ENCODE results near the gene PLPP4.

DNA sequence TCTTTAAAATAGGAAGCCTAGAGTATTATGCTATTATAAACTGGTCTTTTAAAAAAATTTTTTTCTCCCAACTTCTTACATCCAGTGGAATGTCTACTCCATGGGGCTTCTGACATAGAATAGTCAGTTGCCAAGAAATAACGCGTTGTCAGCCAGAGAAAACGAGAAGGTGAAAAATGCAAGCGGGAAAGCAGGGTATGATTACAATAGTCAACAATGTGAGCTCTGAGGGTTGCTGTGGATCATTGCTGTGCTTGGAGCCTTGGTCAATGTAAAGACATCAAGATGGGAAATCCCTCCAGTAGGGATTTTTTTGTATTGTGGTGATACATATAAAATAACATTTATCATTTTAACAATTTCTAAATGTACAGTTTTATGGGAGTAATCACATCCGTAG, 27.6 kb upstream of the PLPP4 start:
- TF ChIP-seq, protein P1, sequence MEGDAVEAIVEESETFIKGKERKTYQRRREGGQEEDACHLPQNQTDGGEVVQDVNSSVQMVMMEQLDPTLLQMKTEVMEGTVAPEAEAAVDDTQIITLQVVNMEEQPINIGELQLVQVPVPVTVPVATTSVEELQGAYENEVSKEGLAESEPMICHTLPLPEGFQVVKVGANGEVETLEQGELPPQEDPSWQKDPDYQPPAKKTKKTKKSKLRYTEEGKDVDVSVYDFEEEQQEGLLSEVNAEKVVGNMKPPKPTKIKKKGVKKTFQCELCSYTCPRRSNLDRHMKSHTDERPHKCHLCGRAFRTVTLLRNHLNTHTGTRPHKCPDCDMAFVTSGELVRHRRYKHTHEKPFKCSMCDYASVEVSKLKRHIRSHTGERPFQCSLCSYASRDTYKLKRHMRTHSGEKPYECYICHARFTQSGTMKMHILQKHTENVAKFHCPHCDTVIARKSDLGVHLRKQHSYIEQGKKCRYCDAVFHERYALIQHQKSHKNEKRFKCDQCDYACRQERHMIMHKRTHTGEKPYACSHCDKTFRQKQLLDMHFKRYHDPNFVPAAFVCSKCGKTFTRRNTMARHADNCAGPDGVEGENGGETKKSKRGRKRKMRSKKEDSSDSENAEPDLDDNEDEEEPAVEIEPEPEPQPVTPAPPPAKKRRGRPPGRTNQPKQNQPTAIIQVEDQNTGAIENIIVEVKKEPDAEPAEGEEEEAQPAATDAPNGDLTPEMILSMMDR (IDR thresholded peaks at IDR 0.05) = no peak
- TF ChIP-seq POLR2AphosphoS5 (IDR thresholded peaks at IDR 0.05) = no peak
- TF ChIP-seq POLR2A (IDR thresholded peaks at IDR 0.05) = no peak

Data from prostate gland (tissue), 2 donors.